ENCODE measurements around the gene CTNNAL1. TPM values are rescaled to one million over a fixed set of nuclear protein-coding genes. Genes with fewer than 3 reads are reported as not detected.

Gene CTNNAL1
- total RNA-seq, 1 donor from 2014 or later = 24.7 TPM

DNA sequence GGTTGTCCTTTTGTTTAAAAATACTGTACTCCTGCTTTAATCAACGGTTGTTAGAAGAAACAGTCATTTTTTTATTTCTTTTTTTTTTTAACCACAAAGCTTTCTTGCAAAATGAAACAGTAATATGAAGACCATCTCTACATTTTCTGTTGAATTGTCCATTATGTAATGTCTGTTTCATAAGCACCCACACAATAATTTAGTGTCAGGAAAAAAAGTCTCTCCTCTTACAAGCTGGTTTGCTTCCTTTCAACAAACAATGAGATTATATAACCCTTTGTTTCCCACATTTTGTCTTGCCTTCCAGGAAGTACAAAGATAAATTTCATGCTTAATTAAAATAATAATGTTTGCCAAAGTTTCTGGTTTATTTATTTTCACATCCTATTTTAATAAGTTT lies 16.7 kb downstream of the CTNNAL1 start:
- Histone ChIP-seq H3K36me3 (ENCODE audit: control insufficient read depth, insufficient read depth, low read length) (no peaks in the 10 kb centered on the region), H3K27me3 (ENCODE audit: control insufficient read depth, insufficient read depth, low read length) (no peaks in the 10 kb centered on the region), H3K4me3 (ENCODE audit: low read depth, low read length) (no peak overlapping the region)
- no peak for DNase-seq (ENCODE audit: low read depth)
- TF ChIP-seq, protein P1, sequence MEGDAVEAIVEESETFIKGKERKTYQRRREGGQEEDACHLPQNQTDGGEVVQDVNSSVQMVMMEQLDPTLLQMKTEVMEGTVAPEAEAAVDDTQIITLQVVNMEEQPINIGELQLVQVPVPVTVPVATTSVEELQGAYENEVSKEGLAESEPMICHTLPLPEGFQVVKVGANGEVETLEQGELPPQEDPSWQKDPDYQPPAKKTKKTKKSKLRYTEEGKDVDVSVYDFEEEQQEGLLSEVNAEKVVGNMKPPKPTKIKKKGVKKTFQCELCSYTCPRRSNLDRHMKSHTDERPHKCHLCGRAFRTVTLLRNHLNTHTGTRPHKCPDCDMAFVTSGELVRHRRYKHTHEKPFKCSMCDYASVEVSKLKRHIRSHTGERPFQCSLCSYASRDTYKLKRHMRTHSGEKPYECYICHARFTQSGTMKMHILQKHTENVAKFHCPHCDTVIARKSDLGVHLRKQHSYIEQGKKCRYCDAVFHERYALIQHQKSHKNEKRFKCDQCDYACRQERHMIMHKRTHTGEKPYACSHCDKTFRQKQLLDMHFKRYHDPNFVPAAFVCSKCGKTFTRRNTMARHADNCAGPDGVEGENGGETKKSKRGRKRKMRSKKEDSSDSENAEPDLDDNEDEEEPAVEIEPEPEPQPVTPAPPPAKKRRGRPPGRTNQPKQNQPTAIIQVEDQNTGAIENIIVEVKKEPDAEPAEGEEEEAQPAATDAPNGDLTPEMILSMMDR (IDR thresholded peaks at IDR 0.05; ENCODE audit: insufficient read depth, low read length, poor library complexity, severe bottlenecking) = no peak

GRCh38 chr9:108994695-108995094 lies 18.6 kb downstream of the CTNNAL1 start:
- Histone ChIP-seq H3K36me3 (ENCODE audit: control insufficient read depth, insufficient read depth, low read length) (no peaks in the 10 kb centered on the region), H3K4me3 (ENCODE audit: low read depth, low read length) (no peak overlapping the region), H3K27me3 (ENCODE audit: control insufficient read depth, insufficient read depth, low read length) (no peaks in the 10 kb centered on the region)
- DNase-seq (ENCODE audit: low read depth) = no peak
- TF ChIP-seq, protein P1 (IDR thresholded peaks at IDR 0.05; ENCODE audit: insufficient read depth, low read length, poor library complexity, severe bottlenecking) = no peak

- TF ChIP-seq, protein P1 (IDR thresholded peaks at IDR 0.05; ENCODE audit: insufficient read depth, low read length, poor library complexity, severe bottlenecking) = no peak
- no peak for DNase-seq (ENCODE audit: low read depth)
- no peaks in the 10 kb centered on the region for H3K27me3 ChIP-seq (ENCODE audit: control insufficient read depth, insufficient read depth, low read length)
- no peaks in the 10 kb centered on the region for H3K36me3 ChIP-seq (ENCODE audit: control insufficient read depth, insufficient read depth, low read length)
- no peak overlapping the region for H3K4me3 ChIP-seq (ENCODE audit: low read depth, low read length)
These were observed 21.8 kb downstream of the CTNNAL1 start for GRCh38 chr9:108991479-108991878.

DNA sequence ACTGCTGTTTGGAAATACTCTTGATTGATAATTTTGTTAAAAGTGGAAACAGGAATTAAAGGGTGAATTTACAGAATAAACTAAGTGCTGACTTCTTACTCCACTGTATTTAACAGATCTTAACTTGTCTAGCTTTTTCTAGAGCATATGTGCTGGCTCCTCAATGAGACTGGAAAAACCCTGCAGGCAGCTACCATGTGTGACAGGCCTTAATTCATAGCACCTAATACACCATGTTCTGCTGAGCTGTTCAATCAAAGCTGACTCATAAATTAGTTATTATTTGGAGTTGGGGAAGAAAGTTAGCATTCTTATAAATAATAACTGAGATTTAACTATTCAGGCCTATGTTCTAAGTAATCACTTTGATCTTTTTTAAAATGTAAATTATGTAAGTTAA lies 29.4 kb downstream of the CTNNAL1 start:
- TF ChIP-seq, protein P1 (IDR thresholded peaks at IDR 0.05; ENCODE audit: insufficient read depth, low read length, poor library complexity, severe bottlenecking) = no peak
- Histone ChIP-seq H3K27me3 (ENCODE audit: control insufficient read depth, insufficient read depth, low read length) (no peaks in the 10 kb centered on the region), H3K36me3 (ENCODE audit: control insufficient read depth, insufficient read depth, low read length) (no peaks in the 10 kb centered on the region), H3K4me3 (ENCODE audit: low read depth, low read length) (no peak overlapping the region)
- DNase-seq (ENCODE audit: low read depth) = no peak

DNA sequence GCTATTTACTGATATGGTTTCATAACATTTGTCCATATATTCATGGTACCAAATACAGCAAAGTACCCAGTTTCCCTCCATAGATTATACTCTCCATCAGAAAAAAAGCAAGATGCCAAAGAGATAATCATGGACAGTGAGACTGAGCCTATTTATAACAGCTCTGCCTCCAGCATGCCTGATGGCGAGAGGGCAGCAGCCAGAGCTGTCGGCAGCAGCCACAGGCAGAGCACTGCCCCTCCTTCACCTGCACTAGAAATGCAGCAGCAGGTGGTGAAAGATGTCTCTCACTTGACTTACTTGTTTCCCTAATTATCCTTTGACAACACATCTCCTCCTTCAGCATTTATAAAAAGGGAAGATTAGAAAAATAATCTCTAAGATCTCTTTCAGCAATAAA lies 32.4 kb downstream of the CTNNAL1 start:
- Histone ChIP-seq H3K4me3 (ENCODE audit: low read depth, low read length) (no peak overlapping the region), H3K27me3 (ENCODE audit: control insufficient read depth, insufficient read depth, low read length) (no peaks in the 10 kb centered on the region), H3K36me3 (ENCODE audit: control insufficient read depth, insufficient read depth, low read length) (no peaks in the 10 kb centered on the region)
- no peak for DNase-seq (ENCODE audit: low read depth)
- TF ChIP-seq, protein P1 (IDR thresholded peaks at IDR 0.05; ENCODE audit: insufficient read depth, low read length, poor library complexity, severe bottlenecking) = no peak

DNA sequence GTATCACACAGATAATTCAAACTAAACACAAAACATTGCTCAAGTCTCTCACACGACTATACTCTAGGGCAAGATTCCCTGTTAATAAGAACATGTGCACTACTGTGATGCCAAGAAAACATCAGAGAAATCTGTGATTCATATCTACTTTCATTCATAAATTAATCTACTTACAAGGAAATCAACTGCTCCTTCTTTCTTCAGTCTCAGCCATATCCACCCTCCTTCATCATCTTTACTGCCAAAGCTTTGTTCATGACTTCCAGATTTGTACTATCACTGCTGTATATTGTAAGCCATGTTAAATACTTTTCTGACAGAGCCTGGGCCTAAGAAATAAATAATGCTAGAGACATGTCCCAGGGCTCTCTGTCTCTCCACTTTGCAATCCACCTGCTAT lies 35.1 kb downstream of the CTNNAL1 start:
- Histone ChIP-seq H3K36me3 (ENCODE audit: control insufficient read depth, insufficient read depth, low read length) (no peaks in the 10 kb centered on the region), H3K4me3 (ENCODE audit: low read depth, low read length) (no peak overlapping the region)

More for the DNA sequence above, 35.1 kb downstream of the CTNNAL1 start:
- TF ChIP-seq, protein P1 (IDR thresholded peaks at IDR 0.05; ENCODE audit: insufficient read depth, low read length, poor library complexity, severe bottlenecking) = no peak
- H3K27me3 ChIP-seq (ENCODE audit: control insufficient read depth, insufficient read depth, low read length) = no peaks in the 10 kb centered on the region
- DNase-seq (ENCODE audit: low read depth) = no peak

Measured in kidney epithelial cell (primary cell).